GM23338 (cell line): Measurements from ENCODE around the gene DUSP6. TPM values are rescaled to one million over a fixed set of nuclear protein-coding genes. Genes with fewer than 3 reads are reported as not detected.

Experiments
- ATAC-seq: fragments of 200-7000 bp; cut with Tn5 transposase; 3 replicates; pipeline ENCODE4 v1.9.1; 2020
- DNase-seq: peaks from one replicate; pipeline ENCODE4 v3.0.0-alpha.2; 2015; ENCODE audit warnings: low spot score
- H2AFZ ChIP-seq: fragments of 200-600 bp; sonication (generic); 2 replicates; pipeline ENCODE4 v1.8.0; 2016; ENCODE audit warnings: antibody characterized with exemption, mild to moderate bottlenecking, moderate library complexity
- H3F3A ChIP-seq: fragments of 200-600 bp; sonication (generic); replicated peaks from 2 replicates; pipeline ENCODE4 v1.8.0; 2017; ENCODE audit warnings: antibody characterized with exemption, mixed run types, low read depth
- H3K27ac ChIP-seq: fragments of 200-600 bp; sonication (generic); 2 replicates; pipeline ENCODE4 v1.6.1; 2016; ENCODE audit warnings: low read depth
- H3K27me3 ChIP-seq: fragments of 200-600 bp; sonication (generic); 2 replicates; pipeline ENCODE4 v1.8.0; 2016; ENCODE audit warnings: mild to moderate bottlenecking, mixed run types, moderate library complexity; ENCODE audit not compliant: insufficient read depth
- H3K36me3 ChIP-seq: fragments of 200-600 bp; sonication (generic); 2 replicates; pipeline ENCODE4 v1.8.0; 2016; ENCODE audit warnings: mild to moderate bottlenecking; ENCODE audit not compliant: insufficient read depth
- H3K4me1 ChIP-seq: fragments of 200-600 bp; sonication (generic); 2 replicates; pipeline ENCODE4 v1.8.0; 2016; ENCODE audit warnings: mild to moderate bottlenecking, moderate library complexity; ENCODE audit not compliant: insufficient read depth
- H3K4me2 ChIP-seq: fragments of 200-600 bp; sonication (generic); 2 replicates; pipeline ENCODE4 v1.7.1; 2017; ENCODE audit warnings: mixed run types
- H3K4me3 ChIP-seq: fragments of 200-600 bp; sonication (generic); 2 replicates; pipeline ENCODE4 v1.6.1; 2016; ENCODE audit warnings: mixed run types
- H3K79me2 ChIP-seq: fragments of 200-600 bp; sonication (generic); replicated peaks from 2 replicates; pipeline ENCODE4 v1.8.0; 2017; ENCODE audit warnings: mild to moderate bottlenecking; ENCODE audit not compliant: insufficient read depth
- H3K9me2 ChIP-seq: fragments of 200-600 bp; sonication (generic); 2 replicates; pipeline ENCODE4 v1.8.0; 2017; ENCODE audit not compliant: insufficient read depth
- H4K20me1 ChIP-seq: fragments of 200-600 bp; sonication (generic); replicated peaks from 2 replicates; pipeline ENCODE4 v1.8.0; 2017; ENCODE audit warnings: mild to moderate bottlenecking; ENCODE audit not compliant: insufficient read depth
- H3K27ac Mint-ChIP-seq: 2 replicates; pipeline ENCODE4 v1.8.0; 2020; ENCODE audit warnings: inconsistent platforms, mild to moderate bottlenecking, moderate library complexity, mixed read lengths
- H3K27me3 Mint-ChIP-seq: 3 replicates; pipeline ENCODE4 v1.8.0; 2022; ENCODE audit warnings: low read depth, mild to moderate bottlenecking, moderate library complexity, mixed read lengths, inconsistent platforms; ENCODE audit not compliant: insufficient read depth, poor library complexity
- H3K36me3 Mint-ChIP-seq: 3 replicates; pipeline ENCODE4 v1.8.0; 2021; ENCODE audit warnings: low read depth, mild to moderate bottlenecking, inconsistent platforms, moderate library complexity, mixed read lengths
- H3K4me1 Mint-ChIP-seq: 3 replicates; pipeline ENCODE4 v1.8.0; 2020; ENCODE audit warnings: mild to moderate bottlenecking, inconsistent platforms, mixed read lengths
- H3K4me3 Mint-ChIP-seq: 3 replicates; pipeline ENCODE4 v1.8.0; 2021; ENCODE audit warnings: moderate library complexity, mild to moderate bottlenecking, inconsistent platforms, mixed read lengths
- H3K9me3 Mint-ChIP-seq: 3 replicates; pipeline ENCODE4 v1.8.0; 2020; ENCODE audit warnings: moderate library complexity, mild to moderate bottlenecking, inconsistent platforms, mixed read lengths
- CREB1 ChIP-seq: fragments of 250-450 bp; sonication (Bioruptor Pico); IDR thresholded peaks from 2 replicates; pipeline ENCODE4 v1.5.0; 2020; ENCODE audit warnings: low read depth, mild to moderate bottlenecking, moderate library complexity
- CTCF ChIP-seq, 2 experiments: fragments of 200-600 bp in 1 of 2; sonication (generic) in 1 of 2; conservative IDR thresholded peaks; 2 replicates each; pipeline versions ENCODE4 v1.5.1 to v1.6.1; 2016 to 2017; ENCODE audit warnings: antibody characterized with exemption in 2 of 2, low read depth in 2 of 2, mild to moderate bottlenecking in 2 of 2, moderate library complexity in 1 of 2
- ETS1 ChIP-seq: IDR thresholded peaks from 2 replicates; pipeline ENCODE4 v1.6.1; 2016; ENCODE audit warnings: antibody characterized with exemption
- EZH2 ChIP-seq: fragments of 200-600 bp; sonication (generic); IDR thresholded peaks from one replicate; pipeline ENCODE4 v1.8.0; 2017; ENCODE audit warnings: antibody characterized with exemption, mild to moderate bottlenecking, low read depth; ENCODE audit not compliant: unreplicated experiment
- EZH2phosphoT487 ChIP-seq: fragments of 200-600 bp; sonication (generic); IDR thresholded peaks from one replicate; pipeline ENCODE4 v1.8.1; 2018; ENCODE audit warnings: antibody characterized with exemption; ENCODE audit not compliant: unreplicated experiment
- NANOG ChIP-seq: IDR thresholded peaks from 2 replicates; pipeline ENCODE4 v1.6.1; 2016; ENCODE audit warnings: antibody characterized with exemption, borderline replicate concordance
- POLR2AphosphoS5 ChIP-seq: IDR thresholded peaks from 2 replicates; pipeline ENCODE4 v1.6.1; 2016; ENCODE audit warnings: antibody characterized with exemption, low read depth
- REST ChIP-seq: IDR thresholded peaks from one replicate; pipeline ENCODE4 v1.6.1; 2018; ENCODE audit warnings: antibody characterized with exemption; ENCODE audit not compliant: unreplicated experiment
- STAT1 ChIP-seq: IDR thresholded peaks from one replicate; pipeline ENCODE4 v1.6.1; 2016; ENCODE audit warnings: antibody characterized with exemption; ENCODE audit not compliant: unreplicated experiment
- ZNF114 ChIP-seq: fragments of 250-450 bp; sonication (Bioruptor Pico); IDR thresholded peaks from 2 replicates; pipeline ENCODE4 v1.5.0; 2020; ENCODE audit warnings: mild to moderate bottlenecking, moderate library complexity
- ZNF331 ChIP-seq: fragments of 250-450 bp; sonication (Bioruptor Pico); IDR thresholded peaks from 2 replicates; pipeline ENCODE4 v1.5.0; 2020; ENCODE audit warnings: low read depth, mild to moderate bottlenecking, moderate library complexity
- polyA plus RNA-seq: library from polyadenylated mRNA; unstranded; fragments of >200 nt; fragmentation: Nextera tagmentation; extraction: Ambion mirVana; gene quantifications from 2 replicates; pipeline ENCODE4 v1.2.1, GENCODE V29; 2016
- total RNA-seq: library from RNA; depleted of rRNA; stranded (reverse); fragments of >200 nt; shearing (Covaris generic); gene quantifications from 2 replicates; pipeline ENCODE4 v1.2.3, GENCODE V29; 2014

The DUSP6 gene
- total and polyA plus RNA-seq, 2 experiments from 2014 or later: 117 to 191 TPM

GRCh38 chr12:89327486-89328094 lies 24.7 kb downstream of the DUSP6 start:
- Histone ChIP-seq H3K4me1 (peaks cover 15% of the 10 kb centered on the region), H3F3A (no peaks in the 10 kb centered on the region), H2AFZ (no peak overlapping the region), H4K20me1 (no peaks in the 10 kb centered on the region), H3K9me2 (no peaks in the 10 kb centered on the region), H3K27ac (no peak overlapping the region), H3K4me3 (no peak overlapping the region), H3K79me2 (no peaks in the 10 kb centered on the region), H3K36me3 (no peaks in the 10 kb centered on the region), H3K4me2 (no peak overlapping the region; the same call in 1 of the 2 replicates), H3K27me3 (no peaks in the 10 kb centered on the region)
- peaks cover 3% of the 10 kb centered on the region for H3K27me3 Mint-ChIP-seq
- no peak overlapping the region for H3K27ac Mint-ChIP-seq
- H3K36me3 Mint-ChIP-seq: peaks cover 8% of the 10 kb centered on the region; the same call in 2 of the 3 replicates
- H3K4me1 Mint-ChIP-seq: peaks cover 34% of the 10 kb centered on the region
- peaks cover 6% of the 10 kb centered on the region; the same call in 2 of the 3 replicates for H3K9me3 Mint-ChIP-seq
- DNase-seq: no peak
- no peak overlapping the region for H3K4me3 Mint-ChIP-seq
- no peak for ATAC-seq
- TF ChIP-seq EZH2: no peak

GRCh38 chr12:89326239-89327040 lies 25.9 kb downstream of the DUSP6 start:
- Histone ChIP-seq H4K20me1 (no peaks in the 10 kb centered on the region), H3K27me3 (no peaks in the 10 kb centered on the region), H3K9me2 (no peaks in the 10 kb centered on the region), H3F3A (no peaks in the 10 kb centered on the region), H2AFZ (no peak overlapping the region), H3K79me2 (no peaks in the 10 kb centered on the region), H3K4me2 (peak overlapping the region; percentile 23; the same call in 1 of the 2 replicates), H3K4me1 (peaks cover 15% of the 10 kb centered on the region), H3K36me3 (no peaks in the 10 kb centered on the region), H3K27ac (no peak overlapping the region), H3K4me3 (no peak overlapping the region)
- Mint-ChIP-seq H3K9me3 (peaks cover 6% of the 10 kb centered on the region; the same call in 2 of the 3 replicates), H3K27me3 (peaks cover 3% of the 10 kb centered on the region), H3K36me3 (peaks cover 8% of the 10 kb centered on the region; the same call in 2 of the 3 replicates), H3K4me1 (peaks cover 34% of the 10 kb centered on the region), H3K4me3 (no peak overlapping the region), H3K27ac (no peak overlapping the region)
- peak; percentile 49 for DNase-seq
- no peak for TF ChIP-seq NANOG
- no peak for TF ChIP-seq REST
- TF ChIP-seq EZH2phosphoT487: no peak
- TF ChIP-seq CTCF (conservative IDR thresholded peaks at IDR 0.05; ENCODE audit: low read depth in 2 of 2): no peak
- TF ChIP-seq ZNF114 (CRISPR knock-in tag): no peak
- no peak for TF ChIP-seq POLR2AphosphoS5
- TF ChIP-seq ZNF331 (CRISPR knock-in tag): no peak
- TF ChIP-seq EZH2: no peak
- no peak for TF ChIP-seq CREB1 (CRISPR knock-in tag)
- TF ChIP-seq ETS1: no peak
- no peak for TF ChIP-seq STAT1
- ATAC-seq: peak; percentile 71
